Gastrocnemius medialis (tissue), 4 donors: ENCODE data around the gene RBX1.

Experiments used
- CTCF ChIP-seq, 5 experiments: fragments of 450-650 bp in 3 of 5; fragments of 200-600 bp in 2 of 5; sonication (generic) in 2 of 5; IDR thresholded peaks in 4 of 5; conservative IDR thresholded peaks in 1 of 5; 1 replicate in 4 of 5; 2 replicates in 1 of 5; pipeline ENCODE4 v1.5.1; 2016 to 2019; ENCODE audit warnings: antibody characterized with exemption in 5 of 5, mild to moderate bottlenecking in 3 of 5, moderate library complexity in 3 of 5
- POLR2A ChIP-seq, 2 donors: fragments of 450-650 bp; IDR thresholded peaks; one replicate each; pipeline ENCODE4 v1.6.1; 2017; ENCODE audit warnings: antibody characterized with exemption in 2 of 2, mild to moderate bottlenecking in 2 of 2, moderate library complexity in 2 of 2

- TF ChIP-seq CTCF (IDR thresholded peaks at IDR 0.05 in 4 of 5, conservative IDR thresholded peaks at IDR 0.05 in 1 of 5) (no peak), POLR2A (IDR thresholded peaks at IDR 0.05) (no peak)
Measured at GRCh38 chr22:40995821-40996220, 44.6 kb downstream of the RBX1 start.
